HG03342 (cell line): ENCODE data around the gene CES3.
A peak's percentile ranks its signal among the peaks of the same experiment; 100 is the strongest.
"Not testable (repeated sequence)": the region's sequence is repeated elsewhere in the genome, so short reads cannot be mapped to it uniquely, and the experiment has no call there.

ENCODE experiments used
- ATAC-seq: cut with Tn5 transposase; IDR thresholded peaks from one replicate; pipeline ENCODE4 v1.9.1; 2021; ENCODE audit warnings: mild to moderate bottlenecking, moderate library complexity; ENCODE audit not compliant: unreplicated experiment

The CES3 gene

DNA sequence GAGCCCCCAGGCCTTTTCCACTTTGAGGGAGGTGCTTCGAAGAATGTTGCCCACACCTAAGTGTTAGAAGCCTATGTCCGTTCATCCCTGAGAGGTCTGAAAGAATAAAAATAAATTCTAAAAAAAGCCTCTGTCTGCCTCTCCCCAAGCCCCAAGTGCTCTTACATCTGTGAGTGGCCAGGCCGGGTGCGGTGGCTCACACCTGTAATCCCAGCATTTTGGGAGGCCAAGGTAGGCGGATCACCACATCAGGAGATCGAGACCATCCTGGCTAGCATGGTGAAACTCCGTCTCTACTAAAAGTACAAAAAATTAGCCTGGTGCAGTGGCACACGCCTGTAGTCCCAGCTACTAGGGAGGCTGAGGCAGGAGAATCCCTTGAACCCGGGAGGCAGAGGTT lies 16.1 kb upstream of the CES3 start:
- not testable (repeated sequence) for ATAC-seq

GRCh38 chr16:66945939-66946338 lies 15.1 kb upstream of the CES3 start:
- no peak for ATAC-seq

- ATAC-seq: no peak
Observed at GRCh38 chr16:66946541-66946940, 14.5 kb upstream of the CES3 start.

DNA sequence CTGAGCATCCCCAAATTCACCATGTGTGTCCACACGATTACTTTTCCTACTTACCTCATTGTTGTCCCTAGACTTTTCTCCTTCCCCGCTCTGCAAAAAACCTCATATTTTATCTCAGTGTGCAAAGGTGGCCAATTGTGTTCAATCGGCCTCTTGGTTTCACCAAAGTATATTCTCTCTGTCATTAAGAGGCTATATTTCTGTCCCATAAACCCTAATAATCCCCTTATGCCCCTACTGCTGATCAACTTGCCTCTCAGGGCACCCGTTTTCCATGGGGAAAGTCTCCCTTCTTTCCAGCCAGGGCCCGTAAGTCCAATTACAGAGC lies 14.1 kb upstream of the CES3 start:
- no peak for ATAC-seq

- peak; percentile 75 for ATAC-seq
Observed at GRCh38 chr16:66947302-66948065, 13.6 kb upstream of the CES3 start.

DNA sequence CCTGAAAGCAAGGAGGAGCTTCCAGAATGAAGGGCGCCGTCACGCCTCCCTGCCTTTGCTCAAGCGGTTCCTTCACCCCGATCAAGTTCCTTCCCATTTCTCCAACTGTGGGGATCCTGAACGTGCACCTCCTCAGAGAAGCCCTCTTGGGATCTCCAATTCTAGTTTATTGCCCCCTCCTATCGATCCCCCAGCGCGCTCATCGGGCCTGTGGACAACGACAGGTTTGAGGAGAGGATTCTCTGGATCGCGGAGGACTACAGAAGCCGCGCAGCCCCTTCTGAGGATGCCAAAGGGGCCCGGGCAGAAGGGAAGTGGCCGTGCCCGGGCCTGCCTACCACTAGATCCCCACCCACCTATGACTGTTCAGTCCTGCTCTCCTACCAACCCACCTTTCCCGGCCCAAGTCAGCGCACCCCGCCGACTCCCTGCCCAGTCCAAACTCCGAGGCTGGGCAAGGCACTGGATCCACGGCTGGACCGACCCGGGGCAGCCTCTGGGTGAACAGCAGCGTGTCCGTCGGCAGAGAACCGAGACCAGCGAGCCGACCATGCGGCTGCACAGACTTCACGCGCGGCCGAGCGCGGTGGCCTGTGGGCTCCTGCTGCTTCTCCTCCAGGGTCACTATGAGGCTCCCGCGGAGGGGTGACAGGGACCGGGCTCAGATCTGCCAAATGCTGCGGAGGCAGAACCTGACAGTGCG lies 12.8 kb upstream of the CES3 start:
- ATAC-seq: no peak

- no peak for ATAC-seq
Observed at GRCh38 chr16:66948837-66949225, 12.2 kb upstream of the CES3 start.

DNA sequence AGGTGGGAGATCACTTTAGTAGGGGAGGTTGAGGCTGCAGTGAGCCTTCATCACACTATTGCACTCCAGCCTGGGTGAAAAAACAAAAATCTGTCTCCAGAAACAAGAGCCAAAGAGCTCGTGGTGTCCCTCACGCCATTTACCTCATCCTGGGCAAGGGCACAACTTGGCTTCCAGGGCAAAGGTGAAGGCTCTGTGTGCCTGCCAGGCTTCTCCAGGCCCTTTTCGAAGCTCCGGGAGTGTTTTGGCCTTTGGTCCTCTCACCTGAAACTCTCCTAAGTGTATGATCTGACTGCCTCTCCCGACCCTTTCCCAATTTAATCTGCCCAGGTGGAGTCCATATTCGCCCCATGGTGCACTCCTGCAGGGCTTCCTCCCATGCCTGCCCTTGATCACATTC lies 11.6 kb upstream of the CES3 start:
- no peak for ATAC-seq

DNA sequence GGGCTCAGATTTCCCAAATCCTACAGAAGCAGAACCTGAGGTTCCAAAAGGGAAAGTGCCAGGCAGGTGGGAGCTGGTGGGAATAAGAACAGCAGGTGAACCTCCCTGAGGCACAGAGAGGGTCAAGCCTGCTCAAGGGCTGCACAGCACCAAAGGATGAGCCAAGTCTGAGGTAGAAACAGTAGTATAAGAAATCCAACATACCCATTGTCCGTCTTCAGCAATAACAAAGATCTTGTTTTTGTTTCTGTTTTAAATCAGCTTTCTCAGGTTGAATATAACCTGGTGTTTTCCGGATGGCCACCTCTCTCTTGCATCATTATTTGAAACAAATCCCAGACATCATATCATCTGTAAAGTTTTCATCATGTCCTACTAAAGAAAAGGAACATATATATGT lies 10.6 kb upstream of the CES3 start:
- ATAC-seq: no peak

- no peak for ATAC-seq
Observed at GRCh38 chr16:66950971-66951790, 9.9 kb upstream of the CES3 start.

DNA sequence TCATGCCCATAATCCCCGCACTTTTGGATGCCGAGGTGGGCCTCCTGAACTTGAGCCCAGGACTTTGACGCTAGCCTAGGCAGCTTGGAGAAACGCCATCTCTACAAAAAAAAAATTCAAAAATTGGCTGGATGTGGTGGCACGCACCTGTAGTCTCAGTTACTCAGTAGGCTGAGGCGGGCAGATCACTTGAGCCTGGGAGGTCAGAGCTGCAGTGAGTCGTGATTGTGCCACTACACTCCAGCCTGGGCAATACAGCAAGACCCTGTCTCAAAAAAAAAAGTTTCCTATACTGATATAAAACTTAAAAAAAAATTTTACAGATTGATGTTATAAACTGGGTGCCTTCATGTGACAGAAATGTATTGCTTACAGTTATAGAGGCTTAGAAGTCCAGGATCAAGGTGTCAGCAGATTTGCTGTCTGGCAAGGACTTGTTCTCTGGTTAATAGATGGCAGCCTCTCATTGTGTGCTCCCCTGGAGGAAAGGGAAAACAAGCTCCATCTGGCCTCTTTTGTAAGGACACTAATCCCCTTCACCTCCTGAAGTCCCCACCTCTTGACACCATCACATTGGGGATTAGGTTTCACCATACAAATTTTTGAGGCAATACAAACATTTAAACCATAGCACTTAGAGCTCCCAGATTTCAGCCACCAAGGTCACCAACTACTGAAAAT lies 8.5 kb upstream of the CES3 start:
- ATAC-seq: no peak

GRCh38 chr16:66953462-66954096 lies 7.5 kb upstream of the CES3 start:
- ATAC-seq: no peak

DNA sequence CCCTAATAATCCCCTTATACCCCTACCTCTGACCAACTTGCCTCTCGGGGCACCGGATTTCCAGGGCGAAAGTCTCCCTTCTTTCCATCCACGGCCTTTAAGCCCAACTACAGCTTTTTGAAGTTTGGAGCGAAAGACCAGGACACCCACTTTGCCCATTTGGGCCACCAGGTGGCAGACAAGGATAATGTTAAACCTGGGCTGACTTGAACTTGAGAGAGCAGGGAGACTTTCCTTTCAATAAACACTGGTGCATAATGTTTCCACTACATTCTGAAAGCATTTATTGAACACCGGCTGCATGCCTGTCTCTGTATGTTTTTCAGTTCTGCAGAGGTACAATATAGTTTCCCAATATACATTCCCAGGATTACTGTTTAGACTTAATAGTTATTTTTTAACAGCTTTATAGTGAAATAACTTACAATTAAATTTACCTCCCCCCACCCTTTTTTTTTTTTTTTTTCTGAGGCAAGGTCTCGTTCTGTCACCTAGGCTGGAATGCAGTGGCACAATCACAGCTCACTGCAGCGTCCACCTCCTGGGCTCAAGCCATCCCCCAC lies 6.9 kb upstream of the CES3 start:
- ATAC-seq: peak; percentile 54

GRCh38 chr16:66955363-66956153 lies 5.5 kb upstream of the CES3 start:
- ATAC-seq: not testable (repeated sequence)

DNA sequence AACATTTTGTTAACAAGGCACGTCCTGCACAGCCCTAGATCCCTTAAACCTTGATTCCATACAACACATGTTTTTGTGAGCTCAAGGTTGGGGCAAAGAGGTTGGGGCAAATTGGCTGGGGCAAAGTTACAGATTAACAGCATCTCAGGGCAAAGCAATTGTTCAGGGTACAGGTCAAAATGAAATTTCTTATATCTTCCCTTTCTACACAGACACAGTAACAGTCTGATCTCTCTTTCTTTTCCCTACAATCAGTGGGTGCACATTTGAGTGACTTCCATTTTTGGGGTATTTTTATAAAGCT lies 5.0 kb upstream of the CES3 start:
- not testable (repeated sequence) for ATAC-seq

- ATAC-seq: no peak
Observed at GRCh38 chr16:66958857-66959703, 2.0 kb upstream of the CES3 start.

- no peak for ATAC-seq
Observed at GRCh38 chr16:66959704-66960161, 1.3 kb upstream of the CES3 start.

- ATAC-seq: no peak
Observed at GRCh38 chr16:66960270-66960669, 796 bp upstream of the CES3 start.

DNA sequence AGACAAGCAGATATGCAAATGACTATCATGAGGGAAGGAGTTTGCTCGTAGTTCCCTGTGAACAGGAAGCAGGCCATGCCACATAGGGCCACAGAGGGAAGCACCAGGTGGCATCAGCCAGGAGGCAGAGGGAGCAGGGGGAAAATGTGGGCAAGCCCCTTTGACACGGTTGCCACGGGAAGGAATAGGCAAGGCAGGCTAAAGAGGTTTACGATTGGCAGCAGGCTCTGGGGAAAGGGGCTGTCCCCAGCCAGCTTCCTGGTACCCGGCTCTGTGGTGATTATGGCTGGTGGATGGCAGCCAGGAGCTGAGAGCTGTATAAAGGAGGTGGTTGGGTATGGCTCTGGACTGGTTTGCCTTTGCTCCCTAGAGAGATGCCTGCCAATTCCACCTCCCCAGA lies 848 bp downstream of the CES3 start:
- ATAC-seq: no peak
